Liver (tissue), 9 donors: ENCODE data around the gene POMT2. TPM values are rescaled to one million over a fixed set of nuclear protein-coding genes. Genes with fewer than 3 reads are reported as not detected.

ENCODE experiments used
- DNase-seq: peaks from one replicate; pipeline ENCODE4 v3.0.0-alpha.2; 2017; ENCODE audit warnings: low spot score
- H3K27ac ChIP-seq, 2 donors: one replicate each; pipeline ENCODE4 v1.7.0; 2013; ENCODE audit warnings: inconsistent platforms in 2 of 2, low read length in 2 of 2, control low read depth in 1 of 2, low read depth in 1 of 2, mild to moderate bottlenecking in 1 of 2
- H3K27me3 ChIP-seq, 4 donors: one replicate each; pipeline versions ENCODE4 v1.6.1 to v1.7.0; 2013; ENCODE audit warnings: low read length in 3 of 4, inconsistent platforms in 1 of 4, mild to moderate bottlenecking in 1 of 4, moderate library complexity in 1 of 4; ENCODE audit not compliant: control insufficient read depth in 4 of 4, insufficient read depth in 4 of 4
- H3K36me3 ChIP-seq, 4 donors: one replicate each; pipeline versions ENCODE4 v1.6.1 to v1.7.0; 2013; ENCODE audit warnings: low read length in 3 of 4, mild to moderate bottlenecking in 3 of 4, low read depth in 1 of 4, moderate library complexity in 1 of 4; ENCODE audit not compliant: control insufficient read depth in 4 of 4, insufficient read depth in 3 of 4
- H3K4me1 ChIP-seq, 4 donors: one replicate each; pipeline versions ENCODE4 v1.6.1 to v1.7.0; 2013; ENCODE audit warnings: low read length in 3 of 4, mild to moderate bottlenecking in 3 of 4, moderate library complexity in 1 of 4; ENCODE audit not compliant: control insufficient read depth in 4 of 4, insufficient read depth in 4 of 4
- H3K4me3 ChIP-seq, 3 donors: one replicate each; pipeline versions ENCODE4 v1.6.1 to v1.7.0; 2013; ENCODE audit warnings: low read length in 3 of 3, control low read depth in 1 of 3, low read depth in 1 of 3, mild to moderate bottlenecking in 1 of 3
- H3K9ac ChIP-seq, 2 donors: one replicate each; pipeline ENCODE4 v1.7.0; 2013; ENCODE audit warnings: low read length in 2 of 2, mild to moderate bottlenecking in 2 of 2, moderate library complexity in 2 of 2, control low read depth in 1 of 2, low read depth in 1 of 2
- H3K9me3 ChIP-seq, 4 donors: one replicate each; pipeline versions ENCODE4 v1.6.1 to v1.7.0; 2013; ENCODE audit warnings: low read length in 3 of 4; ENCODE audit not compliant: control insufficient read depth in 4 of 4
- ATF3 ChIP-seq: IDR thresholded peaks from 2 replicates; pipeline ENCODE4 v1.6.1; 2016; ENCODE audit warnings: antibody characterized with exemption
- EGR1 ChIP-seq, 2 donors: IDR thresholded peaks; 2 replicates each; pipeline ENCODE4 v1.6.1; 2016 to 2018; ENCODE audit warnings: antibody characterized with exemption in 2 of 2, low read depth in 2 of 2
- FOXA1 ChIP-seq: IDR thresholded peaks from 2 replicates; pipeline ENCODE4 v1.6.1; 2016; ENCODE audit warnings: antibody characterized with exemption
- FOXA2 ChIP-seq: IDR thresholded peaks from 2 replicates; pipeline ENCODE4 v1.6.1; 2016; ENCODE audit warnings: antibody characterized with exemption
- GABPA ChIP-seq, 2 donors: IDR thresholded peaks in 1 of 2; conservative IDR thresholded peaks in 1 of 2; 2 replicates each; pipeline ENCODE4 v1.6.1; 2016; ENCODE audit warnings: antibody characterized with exemption in 2 of 2, mild to moderate bottlenecking in 1 of 2, moderate library complexity in 1 of 2
- HNF4A ChIP-seq, 2 donors: conservative IDR thresholded peaks; 2 replicates each; pipeline ENCODE4 v1.6.1; 2016; ENCODE audit warnings: antibody characterized with exemption in 2 of 2, mild to moderate bottlenecking in 2 of 2
- JUND ChIP-seq, 2 donors: IDR thresholded peaks; 2 replicates each; pipeline ENCODE4 v1.6.1; 2016; ENCODE audit warnings: antibody characterized with exemption in 2 of 2
- MAX ChIP-seq: IDR thresholded peaks from 2 replicates; pipeline ENCODE4 v1.6.1; 2016; ENCODE audit warnings: antibody characterized with exemption
- NR2F2 ChIP-seq: IDR thresholded peaks from 2 replicates; pipeline ENCODE4 v1.6.1; 2016; ENCODE audit warnings: antibody characterized with exemption
- RAD21 ChIP-seq, 2 donors: IDR thresholded peaks; 2 replicates each; pipeline ENCODE4 v1.6.1; 2016; ENCODE audit warnings: antibody characterized with exemption in 2 of 2, mild to moderate bottlenecking in 2 of 2
- REST ChIP-seq: IDR thresholded peaks from 2 replicates; pipeline ENCODE4 v1.6.1; 2016; ENCODE audit warnings: antibody characterized with exemption, mild to moderate bottlenecking
- RXRA ChIP-seq, 2 donors: IDR thresholded peaks; 2 replicates each; pipeline ENCODE4 v1.6.1; 2017 to 2018; ENCODE audit warnings: antibody characterized with exemption in 2 of 2, mild to moderate bottlenecking in 1 of 2
- SP1 ChIP-seq: IDR thresholded peaks from 2 replicates; pipeline ENCODE4 v1.6.1; 2018; ENCODE audit warnings: antibody characterized with exemption, mild to moderate bottlenecking
- TAF1 ChIP-seq: conservative IDR thresholded peaks from 2 replicates; pipeline ENCODE4 v1.6.1; 2016; ENCODE audit warnings: antibody characterized with exemption, mild to moderate bottlenecking
- YY1 ChIP-seq: IDR thresholded peaks from 2 replicates; pipeline ENCODE4 v1.6.1; 2016; ENCODE audit warnings: antibody characterized with exemption, mild to moderate bottlenecking
- ZBTB33 ChIP-seq: IDR thresholded peaks from 2 replicates; pipeline ENCODE4 v1.6.1; 2016; ENCODE audit warnings: antibody characterized with exemption
- WGBS: extraction: QIAGEN DNeasy Blood & Tissue Kit; methylation state at CpG from one replicate; pipeline ENCODE4 v1.1.7; 2013; 5-methylcytosine and 5-hydroxymethylcytosine counted together
- polyA plus RNA-seq, 2 donors: library from polyadenylated mRNA; stranded (reverse) in 1 of 2; unstranded in 1 of 2; fragments of 200-250 nt in 1 of 2; fragments of >200 nt in 1 of 2; fragmentation: Nextera tagmentation in 1 of 2; extraction: Ambion mirVana in 1 of 2; gene quantifications; one replicate each; pipeline versions ENCODE4 v1.2.1 to v1.2.3, GENCODE V29; 2013 to 2015
- total RNA-seq, 2 donors: library from RNA; depleted of rRNA; stranded (reverse); fragments of >200 nt; gene quantifications; one replicate each; pipeline ENCODE4 v1.2.3, GENCODE V29; 2014
- donor health status: healthy.
- donor health status: healthy.
- donor health status: healthy.
- donor health status: healthy.
- donor health status: healthy.

POMT2 gene
- total and polyA plus RNA-seq, 4 donors: 4.8 to 13.1 (median 5.3) TPM

GRCh38 chr14:77228056-77228455, 92.6 kb downstream of the POMT2 start:
- Histone ChIP-seq H3K27me3 (no peaks in the 10 kb centered on the region), H3K9me3 (peaks cover 0 to 5% (median 0%) of the 10 kb centered on the region in 4 donors), H3K4me1 (no peaks in the 10 kb centered on the region), H3K36me3 (no peaks in the 10 kb centered on the region), H3K27ac (no peak overlapping the region), H3K4me3 (no peak overlapping the region), H3K9ac (no peak overlapping the region)
- no peak for TF ChIP-seq SP1
- no peak for TF ChIP-seq JUND (IDR thresholded peaks at IDR 0.05)
- no peak for TF ChIP-seq ATF3
- TF ChIP-seq FOXA2: no peak
- no peak for TF ChIP-seq HNF4A (conservative IDR thresholded peaks at IDR 0.05)
- no peak for TF ChIP-seq TAF1
- no peak for TF ChIP-seq FOXA1
- no peak for TF ChIP-seq YY1
- TF ChIP-seq EGR1 (IDR thresholded peaks at IDR 0.05; ENCODE audit: low read depth in 2 of 2): no peak
- no peak for TF ChIP-seq GABPA (IDR thresholded peaks at IDR 0.05 in 1 of 2, conservative IDR thresholded peaks at IDR 0.05 in 1 of 2)
- TF ChIP-seq RAD21 (IDR thresholded peaks at IDR 0.05): no peak
- TF ChIP-seq MAX: no peak
- TF ChIP-seq REST: no peak
- no peak for TF ChIP-seq NR2F2
- no peak for TF ChIP-seq ZBTB33
- TF ChIP-seq RXRA (IDR thresholded peaks at IDR 0.05): no peak
- no peak for DNase-seq
- 63% methylated on average over 6 of the region's 6 CpGs for WGBS

- no peak overlapping the region for H3K27ac ChIP-seq
- no peak overlapping the region for H3K4me3 ChIP-seq
- H3K4me1 ChIP-seq: no peaks in the 10 kb centered on the region
- peaks cover 0 to 3% (median 0%) of the 10 kb centered on the region in 4 donors for H3K9me3 ChIP-seq
- TF ChIP-seq NR2F2 (no peak), RAD21 (IDR thresholded peaks at IDR 0.05) (no peak), YY1 (no peak), FOXA2 (no peak), TAF1 (no peak), ZBTB33 (no peak)
- H3K27me3 ChIP-seq: no peaks in the 10 kb centered on the region
- no peaks in the 10 kb centered on the region for H3K36me3 ChIP-seq
- no peak for DNase-seq
- no peak overlapping the region for H3K9ac ChIP-seq
- WGBS: 90% methylated on average over 14 of the region's 14 CpGs
These were observed 94.7 kb downstream of the POMT2 start for GRCh38 chr14:77225892-77226557.
